AG04450 (cell line): ENCODE data around the gene SFTPD. TPM values are rescaled to one million over a fixed set of nuclear protein-coding genes. Genes with fewer than 3 reads are reported as not detected.

Experiments used
- CTCF ChIA-PET: fragments of 300-600, 350-600 bp; formaldehyde crosslinking; extraction: SDS; loops from one replicate; lab custom pipeline; 2022; ENCODE audit warnings: antibody characterized with exemption, inconsistent platforms; lab: Charles Lee
- POLR2A ChIA-PET: fragments of 350-600 bp; formaldehyde crosslinking; extraction: SDS; loops from one replicate; lab custom pipeline; 2021; ENCODE audit warnings: antibody characterized with exemption, inconsistent platforms; lab: Yijun Ruan, JAX
- DNase-seq: peaks from one replicate; pipeline ENCODE4 v3.0.0-alpha.2; 2011; ENCODE audit warnings: low read depth, low spot score
- H3K27ac ChIP-seq: one replicate; pipeline ENCODE4 v1.5.1; 2012; ENCODE audit warnings: low read depth, low read length, control low read depth
- H3K27me3 ChIP-seq: one replicate; pipeline ENCODE4 v1.6.0; 2012; ENCODE audit warnings: low read length; ENCODE audit not compliant: control insufficient read depth, insufficient read depth
- H3K4me3 ChIP-seq: 2 replicates; pipeline ENCODE4 v1.5.1; 2011; ENCODE audit warnings: mild to moderate bottlenecking, low read depth, low read length, control low read depth
- H3K9me3 ChIP-seq: 2 replicates; pipeline ENCODE4 v1.5.1; 2012; ENCODE audit warnings: low read length; ENCODE audit not compliant: control insufficient read depth, insufficient read depth
- CTCF ChIP-seq: IDR thresholded peaks from 2 replicates; pipeline ENCODE4 v1.5.1; 2011; ENCODE audit warnings: low read depth, low read length, control low read depth, inconsistent platforms
- polyA plus RNA-seq: library from polyadenylated mRNA; depleted of rRNA; stranded (reverse); fragments of >200 nt; gene quantifications from 2 replicates; pipeline ENCODE4 v1.2.3, GENCODE V29; 2011

The SFTPD gene
- polyA plus RNA-seq, 1 experiment: not detected

GRCh38 chr10:79980711-79981110 is 31.8 kb upstream of the SFTPD start:
- TF ChIP-seq CTCF: no peak
- Histone ChIP-seq H3K9me3 (no peaks in the 10 kb centered on the region), H3K4me3 (no peak overlapping the region), H3K27me3 (peaks cover 43% of the 10 kb centered on the region), H3K27ac (no peak overlapping the region)
- no peak for DNase-seq
- ChIA-PET POLR2A (no interaction called here), CTCF (no interaction called here)

GRCh38 chr10:79979976-79980687 is 31.2 kb upstream of the SFTPD start:
- no peak for TF ChIP-seq CTCF
- ChIA-PET CTCF (no interaction called here), POLR2A (no interaction called here)
- Histone ChIP-seq H3K27ac (no peak overlapping the region), H3K4me3 (no peak overlapping the region), H3K9me3 (no peaks in the 10 kb centered on the region), H3K27me3 (peaks cover 43% of the 10 kb centered on the region)
- no peak for DNase-seq

- ChIA-PET POLR2A (no interaction called here), CTCF (no interaction called here)
- TF ChIP-seq CTCF: no peak
- peaks cover 42% of the 10 kb centered on the region for H3K27me3 ChIP-seq
- no peak for DNase-seq
- no peak overlapping the region for H3K4me3 ChIP-seq
- no peak overlapping the region for H3K27ac ChIP-seq
- no peaks in the 10 kb centered on the region for H3K9me3 ChIP-seq
Observed at GRCh38 chr10:79979310-79979975, 30.5 kb upstream of the SFTPD start.

DNA sequence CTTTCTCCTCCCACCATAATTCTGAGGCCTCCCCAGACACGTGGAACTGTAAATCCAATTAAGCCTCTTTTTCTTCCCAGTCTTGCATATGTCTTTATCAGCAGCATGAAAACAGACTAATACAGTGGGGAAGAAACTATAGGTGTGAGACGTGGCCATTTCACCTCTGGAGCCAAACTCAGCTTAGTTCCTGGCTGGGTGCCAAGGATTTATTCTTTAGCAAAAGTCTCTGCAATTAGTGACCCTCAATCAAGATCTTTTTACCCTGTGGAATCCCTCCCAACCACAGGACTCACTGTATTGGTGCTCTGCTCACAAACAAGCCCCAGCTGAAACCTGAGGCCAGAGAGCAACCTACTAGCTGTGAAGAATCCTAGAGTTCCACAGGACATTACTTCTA is 28.1 kb upstream of the SFTPD start:
- no peak for DNase-seq
- CTCF ChIA-PET: no interaction called here
- no peak for TF ChIP-seq CTCF
- peaks cover 25% of the 10 kb centered on the region for H3K27me3 ChIP-seq
- no peak overlapping the region for H3K27ac ChIP-seq
- H3K9me3 ChIP-seq: no peaks in the 10 kb centered on the region
- H3K4me3 ChIP-seq: no peak overlapping the region
- POLR2A ChIA-PET: no interaction called here

- ChIA-PET CTCF (no interaction called here), POLR2A (no interaction called here)
- no peak for TF ChIP-seq CTCF
- DNase-seq: no peak
- H3K27ac ChIP-seq: no peak overlapping the region
- H3K9me3 ChIP-seq: no peaks in the 10 kb centered on the region
- H3K4me3 ChIP-seq: no peak overlapping the region
- peaks cover 4% of the 10 kb centered on the region for H3K27me3 ChIP-seq
Observed at GRCh38 chr10:79970062-79970461, 21.2 kb upstream of the SFTPD start.
